ENCODE results near the gene DIAPH1.

DIAPH1 gene

GRCh38 chr5:141655020-141655419, 36.2 kb upstream of the DIAPH1 start (continued):
- TF ChIP-seq ELK4 (IDR thresholded peaks at IDR 0.05; ENCODE audit: borderline replicate concordance, low read depth, low read length) (no peak), ZFP3 (tag by site-specific recombination; IDR thresholded peaks at IDR 0.05; ENCODE audit: low read depth) (no peak), ZNF394 (tag by site-specific recombination; IDR thresholded peaks at IDR 0.05; ENCODE audit: borderline replicate concordance) (no peak), ZNF280D (tag by site-specific recombination; IDR thresholded peaks at IDR 0.05) (no peak), GLIS1 (tag by site-specific recombination; IDR thresholded peaks at IDR 0.05) (no peak), ZNF221 (tag by site-specific recombination; IDR thresholded peaks at IDR 0.05; ENCODE audit: borderline replicate concordance) (no peak), ZSCAN4 (tag by site-specific recombination; IDR thresholded peaks at IDR 0.05) (peak; percentile 97), ZNF362 (tag by site-specific recombination; IDR thresholded peaks at IDR 0.05) (no peak), SETDB1 (IDR thresholded peaks at IDR 0.05; ENCODE audit: insufficient read length, low read length) (no peak), GLI4 (tag by site-specific recombination; IDR thresholded peaks at IDR 0.05) (no peak), ZFHX2 (tag by site-specific recombination; conservative IDR thresholded peaks at IDR 0.05) (peak; percentile 51; the same call in 1 of the 2 replicates), ZNF426 (tag by site-specific recombination; IDR thresholded peaks at IDR 0.05) (no peak), ZNF16 (tag by site-specific recombination; IDR thresholded peaks at IDR 0.05; ENCODE audit: low read depth) (no peak)

GRCh38 chr5:141654298-141654697, 35.5 kb upstream of the DIAPH1 start:
- Histone ChIP-seq H3K4me3 (ENCODE audit: low read depth, low read length) (no peak overlapping the region), H3K4me1 (ENCODE audit: control insufficient read depth, insufficient read depth, low read length) (no peaks in the 10 kb centered on the region), H3K9me3 (ENCODE audit: control insufficient read depth, insufficient read depth, low read depth, low read length) (no peaks in the 10 kb centered on the region), H3K36me3 (ENCODE audit: control insufficient read depth in 2 of 2, insufficient read depth in 1 of 2, low read length in 2 of 2) (peaks cover 0 to 6% of the 10 kb centered on the region in 2 experiments; a peak in 1 of 3 replicates), H3K27ac (ENCODE audit: extremely low read depth, low read depth, low read length) (no peak overlapping the region)
- CTCF ChIA-PET = interaction anchor here (0.6 to 2.9 kb wide), 5 partner anchors 11 to 73 kb away, joined by 3 to 17 read pairs (median 4); no protein-coding TSS in a partner anchor
- POLR2A ChIA-PET = interaction anchor here (0.5 to 2.0 kb wide), 4 partner anchors 18 to 23 kb away, joined by 4 to 8 read pairs (median 6); partner anchors contain the start of genes HDAC3 and RELL2
- no peak for TF ChIP-seq ZFP41 (tag by site-specific recombination; IDR thresholded peaks at IDR 0.05; ENCODE audit: borderline replicate concordance)
- no peak for TF ChIP-seq GLI2 (tag by site-specific recombination; IDR thresholded peaks at IDR 0.05; ENCODE audit: borderline replicate concordance, low read depth)
- no peak for TF ChIP-seq ZNF626 (tag by site-specific recombination; IDR thresholded peaks at IDR 0.05)
- no peak for TF ChIP-seq BCL11A (tag by site-specific recombination; IDR thresholded peaks at IDR 0.05; ENCODE audit: low read depth)
- TF ChIP-seq ZNF521 (tag by site-specific recombination; IDR thresholded peaks at IDR 0.05) = no peak
